Lower leg skin (tissue), 4 donors: ENCODE measurements around the gene RHEBL1. TPM values are rescaled to one million over a fixed set of nuclear protein-coding genes. Genes with fewer than 3 reads are reported as not detected.

Experiments used
- DNase-seq, 2 donors: peaks; one replicate each; pipeline ENCODE4 v3.0.0-alpha.2; 2019; ENCODE audit warnings: low spot score in 2 of 2
- H3K4me3 ChIP-seq: fragments of 200-600 bp; sonication (generic); 2 replicates; pipeline ENCODE4 v1.5.1; 2017; ENCODE audit warnings: mild to moderate bottlenecking, low read depth; ENCODE audit not compliant: poor library complexity, severe bottlenecking
- POLR2A ChIP-seq, 2 donors: fragments of 450-650 bp; IDR thresholded peaks; one replicate each; pipeline ENCODE4 v1.6.1; 2016 to 2017; ENCODE audit warnings: antibody characterized with exemption in 2 of 2, mild to moderate bottlenecking in 1 of 2, moderate library complexity in 1 of 2
- WGBS, 2 donors: methylation state at CpG; one replicate each; pipeline ENCODE4 v1.1.5; 2018; 5-methylcytosine and 5-hydroxymethylcytosine counted together
- intact Hi-C: fragments of 100-400 bp; cut with DNase I; formaldehyde crosslinking; loops from one replicate; pipeline ENCODE4 v1.15.0; 2023; ENCODE audit warnings: low total_unique reads
- total RNA-seq, 4 donors: library from RNA; depleted of rRNA; stranded (reverse); fragments of >200 nt; gene quantifications; one replicate each; pipeline ENCODE4 v1.1.0, GENCODE V29; 2016
- TF ChIP-seq, protein P1 (sequence below), 3 donors: fragments of 450-650 bp; IDR thresholded peaks; one replicate each; pipeline ENCODE4 v1.5.1; 2016; ENCODE audit warnings: antibody characterized with exemption in 3 of 3, mild to moderate bottlenecking in 3 of 3, moderate library complexity in 2 of 3

RHEBL1 gene
- total RNA-seq, 4 donors from 2014 or later: 1.4 to 2.1 (median 1.9) TPM

DNA sequence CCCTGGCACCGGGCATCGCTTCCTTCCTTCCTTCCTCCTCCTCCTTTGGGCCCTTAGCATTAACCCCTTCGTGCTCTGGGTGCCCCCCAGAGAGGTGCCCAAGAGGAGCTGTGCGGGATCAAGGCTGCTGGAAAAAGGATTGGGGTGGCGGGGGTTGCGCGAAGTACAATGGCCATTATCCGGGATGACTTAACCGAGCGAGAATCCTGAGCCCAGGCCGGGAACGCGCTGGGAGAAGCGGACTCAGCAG, 22.0 kb upstream of the RHEBL1 start:
- no peak overlapping the region for H3K4me3 ChIP-seq
- 4 to 9% methylated on average over 11 to 14 of the region's 14 CpGs for WGBS, 2 donors
- no peak for TF ChIP-seq POLR2A (IDR thresholded peaks at IDR 0.05)
- TF ChIP-seq, protein P1, sequence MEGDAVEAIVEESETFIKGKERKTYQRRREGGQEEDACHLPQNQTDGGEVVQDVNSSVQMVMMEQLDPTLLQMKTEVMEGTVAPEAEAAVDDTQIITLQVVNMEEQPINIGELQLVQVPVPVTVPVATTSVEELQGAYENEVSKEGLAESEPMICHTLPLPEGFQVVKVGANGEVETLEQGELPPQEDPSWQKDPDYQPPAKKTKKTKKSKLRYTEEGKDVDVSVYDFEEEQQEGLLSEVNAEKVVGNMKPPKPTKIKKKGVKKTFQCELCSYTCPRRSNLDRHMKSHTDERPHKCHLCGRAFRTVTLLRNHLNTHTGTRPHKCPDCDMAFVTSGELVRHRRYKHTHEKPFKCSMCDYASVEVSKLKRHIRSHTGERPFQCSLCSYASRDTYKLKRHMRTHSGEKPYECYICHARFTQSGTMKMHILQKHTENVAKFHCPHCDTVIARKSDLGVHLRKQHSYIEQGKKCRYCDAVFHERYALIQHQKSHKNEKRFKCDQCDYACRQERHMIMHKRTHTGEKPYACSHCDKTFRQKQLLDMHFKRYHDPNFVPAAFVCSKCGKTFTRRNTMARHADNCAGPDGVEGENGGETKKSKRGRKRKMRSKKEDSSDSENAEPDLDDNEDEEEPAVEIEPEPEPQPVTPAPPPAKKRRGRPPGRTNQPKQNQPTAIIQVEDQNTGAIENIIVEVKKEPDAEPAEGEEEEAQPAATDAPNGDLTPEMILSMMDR (IDR thresholded peaks at IDR 0.05): no peak
- intact Hi-C loops: no loop called here
- no peak for DNase-seq

DNA sequence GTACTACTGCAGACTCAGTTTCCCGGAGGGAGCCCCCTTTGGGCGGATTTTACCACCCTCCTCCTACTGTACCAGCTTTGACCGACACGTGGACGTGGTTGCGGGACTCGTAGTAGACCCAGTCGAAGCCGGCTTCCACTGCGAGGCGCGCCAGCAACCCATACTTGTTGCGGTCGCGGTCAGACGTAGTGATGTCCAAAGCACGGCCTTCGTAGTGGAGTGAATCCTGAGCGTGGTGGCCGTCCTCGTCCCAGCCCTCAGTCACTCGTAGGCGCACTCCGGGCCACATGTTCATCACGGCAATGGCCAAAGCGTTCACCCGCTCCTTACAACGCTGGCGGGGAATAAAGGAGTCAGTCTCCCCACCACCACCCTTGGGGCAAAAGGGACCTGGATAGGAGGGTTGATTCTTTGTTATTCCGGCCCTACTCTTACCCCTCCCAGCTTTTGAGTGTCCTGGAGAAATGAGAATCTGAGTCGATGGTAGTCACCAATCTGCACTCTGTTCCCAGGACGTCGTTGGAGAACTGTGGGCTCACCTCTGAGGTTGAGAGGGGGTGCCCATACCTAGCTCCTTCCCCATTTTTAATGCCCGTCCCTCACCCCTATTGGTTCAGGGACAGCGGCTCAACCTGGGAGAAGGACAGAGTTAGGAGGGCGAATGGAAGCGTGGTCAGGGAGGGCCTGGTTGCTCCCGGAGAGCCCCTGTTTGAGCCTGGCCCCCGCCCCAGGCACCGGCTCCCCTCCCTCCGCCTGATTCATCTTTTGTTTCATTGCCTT, 21.5 kb upstream of the RHEBL1 start:
- TF ChIP-seq, protein P1 (IDR thresholded peaks at IDR 0.05): no peak
- TF ChIP-seq POLR2A (IDR thresholded peaks at IDR 0.05): no peak
- DNase-seq: no peak
- no peak overlapping the region for H3K4me3 ChIP-seq
- 21 to 27% methylated on average over 39 to 41 of the region's 41 CpGs for WGBS, 2 donors
- intact Hi-C loops: no loop called here

DNA sequence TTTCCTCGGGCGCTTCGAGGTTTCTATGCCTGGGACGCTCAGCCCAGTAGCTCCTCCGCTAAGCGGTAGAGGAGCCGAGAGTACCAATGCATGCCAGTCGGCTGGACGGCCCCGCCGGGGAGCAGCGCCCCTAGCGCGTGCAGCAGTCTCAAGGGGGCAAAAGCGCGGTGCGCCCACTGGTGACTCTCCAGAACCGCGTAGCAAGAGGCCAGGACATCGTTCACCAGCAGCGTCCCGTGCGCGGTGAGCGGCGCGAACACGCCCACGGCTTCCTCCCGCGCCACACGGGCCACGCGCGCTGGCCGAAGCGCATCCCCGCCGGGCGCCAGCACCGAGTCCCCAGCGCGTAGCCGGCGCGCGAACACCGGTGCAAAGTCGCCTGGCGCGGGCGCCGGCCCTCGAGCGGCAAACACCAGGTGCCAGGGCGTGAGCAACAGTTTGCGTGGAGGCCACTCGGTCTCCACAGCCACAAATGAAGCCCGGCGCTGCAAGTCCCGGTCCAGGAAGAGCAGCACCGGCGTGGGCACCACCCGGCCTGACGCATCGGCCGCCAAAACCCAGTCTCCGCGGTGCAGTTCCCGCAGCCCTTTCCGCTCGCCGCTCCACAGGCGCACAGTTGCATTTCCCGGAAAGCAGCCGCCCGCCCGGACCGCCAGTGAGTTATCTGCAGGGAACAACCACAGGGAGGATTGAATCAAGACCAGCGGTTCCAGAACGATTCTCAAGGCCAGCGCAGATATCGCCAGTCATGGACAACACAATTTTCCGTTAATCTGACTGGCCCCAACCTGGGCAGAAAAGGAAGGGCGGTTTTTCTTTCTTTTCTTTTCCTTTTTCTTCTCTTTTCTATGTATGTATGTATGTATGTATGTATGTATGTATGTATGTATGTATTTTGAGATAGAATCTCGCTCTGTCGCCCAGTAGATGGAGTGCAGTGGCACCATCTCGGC, 20.3 kb upstream of the RHEBL1 start:
- 3 to 4% methylated on average over 43 to 55 of the region's 88 CpGs for WGBS, 2 donors

DNA sequence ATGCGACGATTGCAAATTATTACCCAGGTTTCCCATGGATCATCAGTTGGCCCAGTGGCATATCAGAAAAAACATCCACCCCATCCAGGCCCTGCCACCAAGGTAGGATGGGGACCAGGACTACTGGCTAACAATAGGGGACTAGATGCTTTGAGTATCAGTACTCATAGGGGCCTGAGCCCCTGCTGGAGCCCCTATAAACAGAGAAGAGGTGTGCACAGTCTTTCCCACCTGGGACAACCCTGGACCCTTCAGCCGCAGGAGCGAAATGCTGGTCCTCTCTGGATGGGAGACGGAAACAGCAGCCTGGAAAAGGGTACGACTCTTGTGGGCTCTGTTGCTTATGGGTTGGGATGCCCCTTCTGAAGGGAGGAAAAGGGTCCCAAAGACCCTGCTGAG, 19.2 kb upstream of the RHEBL1 start:
- TF ChIP-seq, protein P1 (IDR thresholded peaks at IDR 0.05): no peak
- TF ChIP-seq POLR2A (IDR thresholded peaks at IDR 0.05): no peak
- intact Hi-C loops: loop anchor here (5.0 to 10.0 kb wide), 2 partner anchors 33 to 146 kb away; no protein-coding TSS in a partner anchor
- DNase-seq: no peak
- H3K4me3 ChIP-seq: no peak overlapping the region
- 59 to 63% methylated on average over 6 of the region's 6 CpGs for WGBS, 2 donors

More for the DNA sequence above, 20.3 kb upstream of the RHEBL1 start:
- no peak for TF ChIP-seq POLR2A (IDR thresholded peaks at IDR 0.05)
- TF ChIP-seq, protein P1 (IDR thresholded peaks at IDR 0.05): no peak
- no peak overlapping the region for H3K4me3 ChIP-seq
- peak in 1 of 2 donors; percentile 89 for DNase-seq
- intact Hi-C loops: loop anchor here (5.0 to 10.0 kb wide), 2 partner anchors 32 to 145 kb away; no protein-coding TSS in a partner anchor

DNA sequence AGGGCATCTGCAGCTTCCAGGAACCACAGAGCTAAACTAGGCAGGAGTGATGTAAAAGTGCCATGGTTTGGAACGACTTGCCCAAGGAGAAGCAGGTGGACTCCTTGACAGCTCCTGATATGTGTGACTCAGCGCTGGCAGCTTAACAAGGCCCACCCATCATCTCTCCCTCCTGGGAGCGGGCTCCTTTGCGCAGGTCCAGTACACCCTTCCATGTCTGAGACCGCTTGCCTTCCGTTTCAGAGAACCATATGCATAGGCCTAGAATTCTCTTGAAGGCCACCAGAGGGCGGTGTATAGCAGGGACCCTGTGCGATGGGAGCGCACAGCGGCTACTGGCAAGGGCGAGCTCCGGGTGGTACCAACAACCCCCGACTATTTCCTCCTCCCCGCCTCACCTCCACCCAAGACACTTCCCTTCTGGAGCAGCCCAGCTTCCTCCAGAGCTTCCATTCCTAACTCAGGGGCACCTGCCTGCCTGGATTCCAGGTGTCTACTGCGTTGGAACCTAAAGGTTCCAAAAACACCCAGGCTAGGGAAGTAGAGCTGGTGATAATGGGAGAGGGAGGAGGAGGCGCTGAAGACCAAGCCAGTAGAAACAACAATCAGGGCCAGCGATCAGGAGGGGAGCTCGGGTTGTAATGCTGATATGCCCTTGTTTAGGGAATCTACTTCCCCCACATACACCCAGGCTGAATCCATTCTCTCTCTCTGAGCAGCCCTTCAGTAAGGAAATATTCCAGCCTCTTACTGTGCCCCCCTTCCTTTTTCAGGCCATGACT, 18.6 kb upstream of the RHEBL1 start:
- intact Hi-C loops: loop anchor here (5.0 to 10.0 kb wide), 2 partner anchors 34 to 146 kb away; no protein-coding TSS in a partner anchor
- no peak for TF ChIP-seq POLR2A (IDR thresholded peaks at IDR 0.05)
- TF ChIP-seq, protein P1 (IDR thresholded peaks at IDR 0.05): peak in 1 of 3 donors; percentile 68
- peak in 1 of 2 donors; percentile 91 for DNase-seq
- WGBS, 2 donors: 2 to 4% methylated on average over 17 to 18 of the region's 18 CpGs
- no peak overlapping the region for H3K4me3 ChIP-seq
